ENCODE measurements around the gene BRF1.

Gene BRF1

DNA sequence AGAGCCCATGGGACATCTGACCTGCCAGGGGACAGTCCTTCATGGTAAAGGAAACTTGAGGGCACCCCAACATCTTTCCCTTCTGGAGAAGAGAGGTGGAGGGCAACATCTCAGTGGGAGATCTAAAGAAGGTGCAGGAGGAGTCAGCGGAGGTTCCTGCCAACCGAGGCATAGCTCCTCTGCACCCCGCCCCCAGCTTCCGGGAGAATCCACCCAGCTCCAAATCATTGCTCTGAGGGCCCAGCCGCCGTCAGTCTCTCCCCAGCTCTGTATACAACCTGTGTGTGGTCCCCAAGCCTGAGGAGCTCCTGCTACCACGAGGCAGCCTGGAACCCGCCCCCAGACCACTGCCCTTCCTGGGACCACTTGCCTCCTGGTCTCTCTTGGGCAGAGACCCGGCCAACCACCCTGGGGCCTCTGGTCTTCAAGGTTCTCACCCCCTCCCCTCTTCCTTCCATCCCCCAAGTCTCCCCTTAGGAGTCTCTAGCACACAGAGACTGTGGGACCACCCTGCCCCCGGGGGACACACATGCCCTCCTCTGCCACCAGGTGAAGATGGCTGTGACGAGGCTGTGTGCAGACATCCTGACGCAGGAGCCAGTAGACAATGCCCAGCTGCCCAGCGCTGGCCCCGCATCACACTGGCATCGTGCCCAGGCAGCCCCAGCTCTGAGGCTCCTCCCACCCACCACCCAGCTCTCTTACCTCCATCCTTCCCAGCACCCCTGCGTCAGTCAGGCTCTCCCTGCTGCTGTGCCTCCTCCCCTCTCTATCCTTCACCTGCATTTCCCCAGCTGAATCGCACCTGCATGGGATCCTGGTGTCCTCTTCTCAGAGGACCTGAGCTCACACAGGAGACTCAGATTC is 106.7 kb downstream of the BRF1 start:
- TF ChIP-seq, protein P1, sequence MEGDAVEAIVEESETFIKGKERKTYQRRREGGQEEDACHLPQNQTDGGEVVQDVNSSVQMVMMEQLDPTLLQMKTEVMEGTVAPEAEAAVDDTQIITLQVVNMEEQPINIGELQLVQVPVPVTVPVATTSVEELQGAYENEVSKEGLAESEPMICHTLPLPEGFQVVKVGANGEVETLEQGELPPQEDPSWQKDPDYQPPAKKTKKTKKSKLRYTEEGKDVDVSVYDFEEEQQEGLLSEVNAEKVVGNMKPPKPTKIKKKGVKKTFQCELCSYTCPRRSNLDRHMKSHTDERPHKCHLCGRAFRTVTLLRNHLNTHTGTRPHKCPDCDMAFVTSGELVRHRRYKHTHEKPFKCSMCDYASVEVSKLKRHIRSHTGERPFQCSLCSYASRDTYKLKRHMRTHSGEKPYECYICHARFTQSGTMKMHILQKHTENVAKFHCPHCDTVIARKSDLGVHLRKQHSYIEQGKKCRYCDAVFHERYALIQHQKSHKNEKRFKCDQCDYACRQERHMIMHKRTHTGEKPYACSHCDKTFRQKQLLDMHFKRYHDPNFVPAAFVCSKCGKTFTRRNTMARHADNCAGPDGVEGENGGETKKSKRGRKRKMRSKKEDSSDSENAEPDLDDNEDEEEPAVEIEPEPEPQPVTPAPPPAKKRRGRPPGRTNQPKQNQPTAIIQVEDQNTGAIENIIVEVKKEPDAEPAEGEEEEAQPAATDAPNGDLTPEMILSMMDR (IDR thresholded peaks at IDR 0.05; ENCODE audit: low read depth, low read length), result no peak
- DNase-seq, result no peak
- Histone ChIP-seq H3K9me3 (no peaks in the 10 kb centered on the region), H3K36me3 (no peaks in the 10 kb centered on the region), H3K4me1 (no peaks in the 10 kb centered on the region; the same call in 1 of the 2 replicates), H3K27me3 (no peaks in the 10 kb centered on the region), H3K4me3 (ENCODE audit: low read depth, low read length) (no peak overlapping the region)

DNA sequence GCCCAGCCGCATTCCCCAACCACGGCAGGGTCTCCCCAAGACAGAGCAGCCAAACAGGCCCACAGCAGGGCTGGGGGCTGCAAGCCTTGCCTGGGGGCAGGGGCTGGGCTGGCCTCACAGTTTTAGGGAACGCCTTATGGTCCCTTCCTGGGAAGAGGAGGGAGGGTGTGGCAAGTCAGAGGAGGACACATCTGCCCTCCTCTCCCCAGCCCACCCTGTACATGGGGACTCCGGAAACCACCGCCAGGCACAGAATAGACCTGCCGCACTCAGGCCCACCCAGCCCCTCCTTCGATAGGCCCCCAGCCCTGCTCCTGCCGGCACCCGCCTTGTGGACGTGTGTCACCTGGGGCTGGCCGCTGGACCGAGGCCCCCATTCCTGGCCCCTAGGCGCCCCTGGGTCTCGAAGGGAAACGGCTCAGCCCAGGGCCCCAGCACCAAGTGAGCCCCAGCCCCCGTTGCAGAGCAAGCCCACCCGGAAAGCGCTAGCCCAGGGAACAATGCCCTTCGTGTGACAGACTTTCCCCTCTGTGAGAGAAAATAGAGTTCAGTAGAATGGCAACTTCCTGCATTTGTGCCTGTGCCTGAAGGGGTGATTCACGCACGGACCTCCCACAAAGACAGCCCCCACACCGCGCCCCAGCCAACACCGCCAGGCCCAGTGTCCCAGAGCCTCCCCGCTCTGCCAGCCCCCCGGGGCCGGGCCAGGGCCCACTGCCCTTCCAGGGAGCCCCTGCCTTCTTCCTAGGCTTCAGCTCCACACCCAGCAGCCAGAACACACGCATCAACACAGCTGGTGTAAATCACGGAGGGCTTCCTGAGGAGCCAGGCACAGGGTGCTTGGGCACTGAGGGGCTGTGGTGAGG is 107.7 kb downstream of the BRF1 start:
- no peaks in the 10 kb centered on the region; the same call in 1 of the 2 replicates for H3K4me1 ChIP-seq
- no peaks in the 10 kb centered on the region; the same call in 1 of the 2 replicates for H3K9me3 ChIP-seq
- no peaks in the 10 kb centered on the region for H3K36me3 ChIP-seq
- H3K27me3 ChIP-seq, result no peaks in the 10 kb centered on the region
- no peak for DNase-seq
- TF ChIP-seq, protein P1 (IDR thresholded peaks at IDR 0.05; ENCODE audit: low read depth, low read length), result no peak
- no peak overlapping the region for H3K4me3 ChIP-seq (ENCODE audit: low read depth, low read length)

DNA sequence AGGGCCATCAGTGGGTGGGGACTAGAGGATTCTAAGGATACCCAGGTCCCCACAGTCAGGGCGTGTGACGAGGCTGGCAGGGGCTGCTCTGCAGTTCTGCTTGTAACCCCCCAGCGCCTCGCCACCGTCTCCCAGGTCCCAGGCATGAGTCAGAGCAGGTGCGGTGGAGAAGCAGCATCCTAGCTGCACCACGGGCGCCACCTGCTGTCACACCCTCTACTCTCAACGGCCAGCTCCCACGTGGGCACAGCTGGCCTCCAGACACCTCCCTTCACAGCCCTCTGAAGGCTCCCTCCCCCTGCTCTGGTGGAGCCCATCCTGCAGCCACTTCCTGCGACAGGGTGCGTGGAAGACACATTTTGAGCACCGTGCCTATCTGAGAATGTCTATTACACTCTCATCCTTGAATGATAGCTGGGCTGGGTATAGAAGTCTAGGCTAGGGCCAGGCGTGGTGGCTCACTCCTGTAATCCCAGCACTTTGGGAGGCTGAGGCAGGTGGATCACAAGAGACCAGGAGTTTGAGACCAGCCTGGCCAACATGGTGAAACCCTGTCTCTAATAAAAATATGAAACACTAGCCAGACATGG is 112.8 kb downstream of the BRF1 start:
- no peaks in the 10 kb centered on the region for H3K36me3 ChIP-seq
- no peak overlapping the region for H3K4me3 ChIP-seq (ENCODE audit: low read depth, low read length)
- H3K4me1 ChIP-seq, result no peaks in the 10 kb centered on the region
- no peaks in the 10 kb centered on the region for H3K27me3 ChIP-seq
- DNase-seq, result no peak
- TF ChIP-seq, protein P1 (IDR thresholded peaks at IDR 0.05; ENCODE audit: low read depth, low read length), result no peak
- no peaks in the 10 kb centered on the region; the same call in 1 of the 2 replicates for H3K9me3 ChIP-seq

DNA sequence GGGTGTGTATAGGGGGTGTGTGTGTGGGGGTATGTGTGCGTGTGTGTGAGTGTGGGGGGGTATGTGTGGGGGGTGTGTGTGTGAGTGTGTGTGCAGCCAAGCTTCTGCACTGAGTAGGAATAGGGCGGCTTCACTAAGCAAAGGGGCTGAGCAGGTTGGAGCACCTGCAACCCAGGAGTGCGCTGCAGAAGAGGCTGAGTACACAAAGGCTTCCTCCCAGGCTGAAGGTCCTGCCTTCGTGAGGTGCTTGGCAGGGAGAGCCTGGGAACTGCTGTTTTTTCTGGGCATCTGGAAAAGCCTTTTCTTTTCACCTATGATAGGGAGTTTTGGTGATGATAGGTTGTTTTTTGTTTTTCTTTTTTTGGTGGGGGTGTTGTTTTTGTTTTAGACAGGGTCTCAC is 113.7 kb downstream of the BRF1 start:
- no peak for DNase-seq

DNA sequence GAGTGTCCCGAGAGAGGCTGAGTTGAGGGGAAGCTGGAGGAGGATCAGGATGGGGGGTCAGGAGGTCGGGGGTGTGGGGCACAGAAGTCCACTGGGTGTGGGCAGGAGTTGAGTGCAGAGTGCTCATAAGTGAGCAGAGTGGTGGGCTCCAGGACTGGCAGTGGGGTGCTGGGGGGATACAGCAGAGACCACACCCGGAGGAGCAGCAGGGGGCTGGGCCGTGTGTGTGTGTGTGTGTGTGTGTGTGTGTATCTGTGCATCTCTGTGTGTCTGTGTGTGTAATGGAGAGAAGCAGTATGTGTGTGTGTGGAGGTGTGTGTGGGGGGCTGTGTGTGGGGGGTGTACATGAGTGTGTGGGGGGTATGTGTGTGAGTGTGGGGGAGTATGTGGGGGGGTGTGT is 114.8 kb downstream of the BRF1 start:
- H3K4me3 ChIP-seq (ENCODE audit: low read depth, low read length), result no peak overlapping the region
- H3K27me3 ChIP-seq, result no peaks in the 10 kb centered on the region
- H3K9me3 ChIP-seq, result no peaks in the 10 kb centered on the region; the same call in 1 of the 2 replicates
- TF ChIP-seq, protein P1 (IDR thresholded peaks at IDR 0.05; ENCODE audit: low read depth, low read length), result no peak
- no peaks in the 10 kb centered on the region for H3K4me1 ChIP-seq
- H3K36me3 ChIP-seq, result no peaks in the 10 kb centered on the region
- DNase-seq, result no peak

More for the DNA sequence above, 113.7 kb downstream of the BRF1 start:
- Histone ChIP-seq H3K4me3 (ENCODE audit: low read depth, low read length) (no peak overlapping the region), H3K36me3 (no peaks in the 10 kb centered on the region), H3K4me1 (no peaks in the 10 kb centered on the region), H3K27me3 (no peaks in the 10 kb centered on the region), H3K9me3 (no peaks in the 10 kb centered on the region; the same call in 1 of the 2 replicates)
- TF ChIP-seq, protein P1 (IDR thresholded peaks at IDR 0.05; ENCODE audit: low read depth, low read length), result no peak
